A673 (cell line): ENCODE measurements around the gene SHISA7. TPM values are rescaled to one million over a fixed set of nuclear protein-coding genes. Genes with fewer than 3 reads are reported as not detected.

Experiments used
- BruUV-seq: library from RNA; stranded (reverse); fragments of 400-500 nt; replicated peaks from 2 replicates; lab custom pipeline; 2021; lab: Mats Ljungman, UMichigan
- CTCF ChIA-PET: fragments of 300-600 bp; sonication (Branson Sonifier 250); formaldehyde crosslinking; loops from one replicate; lab custom pipeline; 2022; ENCODE audit warnings: antibody characterized with exemption; lab: Charles Lee
- POLR2A ChIA-PET: fragments of 300-600 bp; sonication (Branson Sonifier 250); formaldehyde crosslinking; loops from one replicate; lab custom pipeline; 2022; ENCODE audit warnings: antibody characterized with exemption; ENCODE audit not compliant: low non-redundant PET; lab: Charles Lee
- DNase-seq: peaks from one replicate; pipeline ENCODE4 v3.0.0-alpha.2; 2015; ENCODE audit warnings: low spot score
- H3K27ac ChIP-seq: fragments of 200-600 bp; sonication (generic); 2 replicates; pipeline ENCODE4 v1.5.1; 2016; ENCODE audit warnings: mixed run types, low read depth, mild to moderate bottlenecking, mixed read lengths, antibody characterized with exemption, low read length; ENCODE audit not compliant: poor library complexity, severe bottlenecking
- H3K27me3 ChIP-seq: fragments of 200-600 bp; sonication (generic); replicated peaks from 2 replicates; pipeline ENCODE4 v1.6.1; 2017; ENCODE audit warnings: mixed run types, low read depth, mild to moderate bottlenecking, mixed read lengths, antibody characterized with exemption, low read length; ENCODE audit not compliant: insufficient read depth, poor library complexity
- H3K36me3 ChIP-seq: fragments of 200-600 bp; sonication (generic); 2 replicates; pipeline ENCODE4 v1.6.1; 2016; ENCODE audit warnings: mixed run types, mild to moderate bottlenecking, mixed read lengths, antibody characterized with exemption, low read length; ENCODE audit not compliant: insufficient read depth, poor library complexity, severe bottlenecking
- H3K4me1 ChIP-seq: fragments of 200-600 bp; sonication (generic); 2 replicates; pipeline ENCODE4 v1.6.1; 2017; ENCODE audit warnings: mixed run types, mild to moderate bottlenecking, mixed read lengths, antibody characterized with exemption, low read length; ENCODE audit not compliant: insufficient read depth, poor library complexity, severe bottlenecking
- H3K4me3 ChIP-seq: fragments of 200-600 bp; sonication (generic); 2 replicates; pipeline ENCODE4 v1.5.1; 2016; ENCODE audit warnings: low read depth, mixed run types, mild to moderate bottlenecking, mixed read lengths, low read length; ENCODE audit not compliant: poor library complexity, severe bottlenecking
- H3K9me3 ChIP-seq: fragments of 200-600 bp; sonication (generic); 2 replicates; pipeline ENCODE4 v1.6.1; 2016; ENCODE audit warnings: mixed run types, low read depth, mild to moderate bottlenecking, mixed read lengths, antibody characterized with exemption, low read length; ENCODE audit not compliant: poor library complexity, severe bottlenecking
- EZH2 ChIP-seq: fragments of 200-600 bp; sonication (generic); IDR thresholded peaks from 2 replicates; pipeline ENCODE4 v1.6.1; 2017; ENCODE audit warnings: borderline replicate concordance, low read depth, mild to moderate bottlenecking, mixed read lengths, antibody characterized with exemption, low read length; ENCODE audit not compliant: poor library complexity, severe bottlenecking
- intact Hi-C: fragments of 100-400 bp; cut with micrococcal nuclease; formaldehyde crosslinking; loops from one replicate; pipeline ENCODE4 v1.10.0; 2022; ENCODE audit not compliant: unreplicated experiment
- total RNA-seq: library from RNA; stranded (reverse); gene quantifications from 2 replicates; pipeline ENCODE4 v1.2.3, GENCODE V29; 2021
- TF ChIP-seq, protein P1 (sequence below): fragments of 300-800, 200-600 bp; sonication (generic); conservative IDR thresholded peaks from 2 replicates; pipeline ENCODE4 v1.5.1; 2017; ENCODE audit warnings: low read depth, mild to moderate bottlenecking, antibody characterized with exemption, low read length, moderate library complexity, mixed read lengths

SHISA7 gene
- total RNA-seq, 1 experiment from 2014 or later = 0.21 TPM

DNA sequence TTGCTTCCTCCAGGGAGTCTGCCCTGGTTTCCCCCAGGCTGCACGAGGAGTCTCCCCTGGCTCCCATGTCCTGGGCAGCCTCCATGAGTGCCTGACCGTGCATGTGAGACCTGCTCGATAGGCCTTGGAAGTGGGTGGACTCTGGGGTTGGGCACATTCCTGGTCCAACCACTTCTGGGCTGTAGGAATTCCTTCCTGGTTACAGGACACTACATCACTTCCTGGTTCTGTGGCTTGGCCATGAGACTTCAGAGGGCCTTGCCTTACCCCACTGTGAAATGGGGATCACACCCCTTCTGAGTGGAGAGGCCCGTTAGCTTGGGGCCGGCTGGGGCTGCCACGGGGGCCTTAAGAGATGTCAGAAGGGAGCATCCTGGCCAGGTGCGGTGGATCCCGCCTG lies 29.4 kb upstream of the SHISA7 start:
- POLR2A ChIA-PET = no interaction called here
- no TSS peak for BruUV-seq
- Histone ChIP-seq H3K27me3 (no peaks in the 10 kb centered on the region), H3K4me3 (no peak overlapping the region), H3K9me3 (no peaks in the 10 kb centered on the region), H3K27ac (no peak overlapping the region), H3K4me1 (peaks cover 6% of the 10 kb centered on the region), H3K36me3 (no peaks in the 10 kb centered on the region)
- CTCF ChIA-PET = no interaction called here
- intact Hi-C loops = no loop called here
- no peak for DNase-seq
- TF ChIP-seq, protein P1, sequence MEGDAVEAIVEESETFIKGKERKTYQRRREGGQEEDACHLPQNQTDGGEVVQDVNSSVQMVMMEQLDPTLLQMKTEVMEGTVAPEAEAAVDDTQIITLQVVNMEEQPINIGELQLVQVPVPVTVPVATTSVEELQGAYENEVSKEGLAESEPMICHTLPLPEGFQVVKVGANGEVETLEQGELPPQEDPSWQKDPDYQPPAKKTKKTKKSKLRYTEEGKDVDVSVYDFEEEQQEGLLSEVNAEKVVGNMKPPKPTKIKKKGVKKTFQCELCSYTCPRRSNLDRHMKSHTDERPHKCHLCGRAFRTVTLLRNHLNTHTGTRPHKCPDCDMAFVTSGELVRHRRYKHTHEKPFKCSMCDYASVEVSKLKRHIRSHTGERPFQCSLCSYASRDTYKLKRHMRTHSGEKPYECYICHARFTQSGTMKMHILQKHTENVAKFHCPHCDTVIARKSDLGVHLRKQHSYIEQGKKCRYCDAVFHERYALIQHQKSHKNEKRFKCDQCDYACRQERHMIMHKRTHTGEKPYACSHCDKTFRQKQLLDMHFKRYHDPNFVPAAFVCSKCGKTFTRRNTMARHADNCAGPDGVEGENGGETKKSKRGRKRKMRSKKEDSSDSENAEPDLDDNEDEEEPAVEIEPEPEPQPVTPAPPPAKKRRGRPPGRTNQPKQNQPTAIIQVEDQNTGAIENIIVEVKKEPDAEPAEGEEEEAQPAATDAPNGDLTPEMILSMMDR = no peak
- TF ChIP-seq EZH2 = no peak

DNA sequence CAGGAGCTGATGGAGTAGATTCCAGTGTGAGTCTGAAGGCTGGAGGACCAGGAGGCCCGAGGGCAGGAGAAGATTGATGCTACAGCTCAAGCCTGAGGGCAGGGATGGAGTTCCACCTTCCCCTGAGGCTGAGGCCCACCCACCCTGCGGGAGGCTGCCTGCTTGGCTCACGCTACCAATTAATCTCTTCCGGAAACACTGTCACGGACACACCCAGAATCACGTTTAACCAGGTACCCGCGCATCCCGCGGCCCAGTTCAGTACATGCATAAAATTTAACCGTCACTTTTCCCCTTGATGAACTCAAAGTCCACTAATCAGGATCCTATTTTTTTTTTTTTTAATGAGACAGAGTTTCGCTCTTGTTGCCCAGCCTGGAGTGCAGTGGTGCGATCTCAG lies 28.2 kb upstream of the SHISA7 start:
- Histone ChIP-seq H3K27me3 (no peaks in the 10 kb centered on the region), H3K9me3 (no peaks in the 10 kb centered on the region), H3K4me3 (no peak overlapping the region), H3K36me3 (no peaks in the 10 kb centered on the region), H3K4me1 (peaks cover 6% of the 10 kb centered on the region), H3K27ac (no peak overlapping the region)
- no peak for DNase-seq
- no TSS peak for BruUV-seq
- ChIA-PET CTCF (interaction anchor here (1.2 kb wide), 1 partner anchor 32 kb away, joined by 4 read pairs; no protein-coding TSS in a partner anchor), POLR2A (no interaction called here)
- intact Hi-C loops = no loop called here
- TF ChIP-seq, protein P1 = no peak
- TF ChIP-seq EZH2 = no peak

DNA sequence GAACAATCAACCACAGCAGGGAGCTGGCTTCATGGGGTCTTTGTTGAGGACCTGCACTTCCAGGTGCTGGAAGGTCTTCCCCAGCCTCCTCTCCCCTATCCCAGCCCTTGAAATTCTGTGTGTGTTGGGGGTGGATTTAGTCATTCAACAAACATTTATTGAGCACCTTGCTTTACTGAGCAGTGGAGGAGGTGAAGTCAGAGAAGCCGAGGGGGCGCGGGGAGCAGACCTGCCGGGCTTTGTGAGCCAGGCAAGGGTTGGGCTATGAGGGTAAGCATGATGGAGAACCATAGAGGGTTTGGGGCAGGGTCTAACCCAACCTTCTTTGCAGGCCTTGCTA lies 24.9 kb upstream of the SHISA7 start:
- Histone ChIP-seq H3K9me3 (no peaks in the 10 kb centered on the region), H3K27ac (no peak overlapping the region), H3K4me3 (no peak overlapping the region), H3K4me1 (no peaks in the 10 kb centered on the region), H3K36me3 (no peaks in the 10 kb centered on the region), H3K27me3 (no peaks in the 10 kb centered on the region)
- no peak for DNase-seq
- TF ChIP-seq EZH2 = no peak
- TF ChIP-seq, protein P1 = 0 out of 2 replicates have a peak, but pooled peaks have one; percentile 19
- intact Hi-C loops = loop anchor here (5.0 kb wide), 1 partner anchor 34 kb away; no protein-coding TSS in a partner anchor
- ChIA-PET POLR2A (no interaction called here), CTCF (interaction anchor here (1.2 to 2.3 kb wide), 2 partner anchors 9 to 138 kb away, joined by 3 to 8 read pairs; partner anchors contain the start of gene ZNF628)
- no TSS peak for BruUV-seq
